CD4-positive, alpha-beta T cell treated with Interleukin-12 subunit alpha and Interleukin-12 subunit beta, for 1 hour (primary cell): Measurements from ENCODE around the gene RPAP2.

Source experiments
- DNase-seq: peaks from one replicate; pipeline ENCODE4 v3.0.0-alpha.2; 2020

Gene RPAP2

GRCh38 chr1:92447976-92448375, 149.1 kb downstream of the RPAP2 start:
- DNase-seq, result no peak
